Measurements from ENCODE around the gene CPA5. TPM values are rescaled to one million over a fixed set of nuclear protein-coding genes. Genes with fewer than 3 reads are reported as not detected.
A peak's percentile ranks its signal among the peaks of the same experiment; 100 is the strongest.

The CPA5 gene
- total and polyA plus RNA-seq, 8 donors = 0.09 to 0.35 (median 0.20) TPM; not detected in 4

DNA sequence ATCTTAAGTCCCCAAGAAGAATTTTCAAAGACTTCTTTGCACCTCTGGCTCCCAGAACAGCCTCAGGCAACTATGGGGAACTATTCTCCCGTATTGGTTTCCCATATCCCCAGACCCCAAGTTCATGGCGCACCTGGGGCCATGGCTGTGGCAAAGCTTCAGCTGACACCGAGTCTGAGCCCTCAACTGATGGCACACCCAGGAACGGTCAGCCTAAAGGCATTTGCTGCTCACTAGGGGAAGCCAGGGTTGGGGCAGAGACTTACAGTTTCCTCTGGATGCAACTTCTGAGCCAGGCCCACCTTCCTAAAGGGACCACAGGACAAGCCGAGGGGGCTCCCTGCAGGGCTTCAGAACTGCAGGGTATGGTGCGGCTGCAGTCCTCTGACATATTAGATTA, 21.9 kb downstream of the CPA5 start:
- TF ChIP-seq, protein P1, sequence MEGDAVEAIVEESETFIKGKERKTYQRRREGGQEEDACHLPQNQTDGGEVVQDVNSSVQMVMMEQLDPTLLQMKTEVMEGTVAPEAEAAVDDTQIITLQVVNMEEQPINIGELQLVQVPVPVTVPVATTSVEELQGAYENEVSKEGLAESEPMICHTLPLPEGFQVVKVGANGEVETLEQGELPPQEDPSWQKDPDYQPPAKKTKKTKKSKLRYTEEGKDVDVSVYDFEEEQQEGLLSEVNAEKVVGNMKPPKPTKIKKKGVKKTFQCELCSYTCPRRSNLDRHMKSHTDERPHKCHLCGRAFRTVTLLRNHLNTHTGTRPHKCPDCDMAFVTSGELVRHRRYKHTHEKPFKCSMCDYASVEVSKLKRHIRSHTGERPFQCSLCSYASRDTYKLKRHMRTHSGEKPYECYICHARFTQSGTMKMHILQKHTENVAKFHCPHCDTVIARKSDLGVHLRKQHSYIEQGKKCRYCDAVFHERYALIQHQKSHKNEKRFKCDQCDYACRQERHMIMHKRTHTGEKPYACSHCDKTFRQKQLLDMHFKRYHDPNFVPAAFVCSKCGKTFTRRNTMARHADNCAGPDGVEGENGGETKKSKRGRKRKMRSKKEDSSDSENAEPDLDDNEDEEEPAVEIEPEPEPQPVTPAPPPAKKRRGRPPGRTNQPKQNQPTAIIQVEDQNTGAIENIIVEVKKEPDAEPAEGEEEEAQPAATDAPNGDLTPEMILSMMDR (IDR thresholded peaks at IDR 0.05) = no peak
- no peak for FAIRE-seq
- ATAC-seq = no peak
- peak in 1 of 6 donors; percentile 54 for DNase-seq
- Histone ChIP-seq H3K4me3 (no peak overlapping the region), H3K36me3 (no peaks in the 10 kb centered on the region), H3K4me1 (peaks cover 25 to 53% (median 45%) of the 10 kb centered on the region in 3 donors), H3K9me3 (no peaks in the 10 kb centered on the region), H3K27ac (peak overlapping the region in 1 of 4 donors; percentile 65), H3K27me3 (no peaks in the 10 kb centered on the region)
- intact Hi-C loops (cut with DNase I) = loop anchor here in 2 of 3 donors (5.0 to 10.0 kb wide), 2 partner anchors 69 to 72 kb away; partner anchors contain the start of gene CPA4 (in 1 of the 2)
- 89 to 96% methylated on average over 6 of the region's 6 CpGs for WGBS, 2 donors

DNA sequence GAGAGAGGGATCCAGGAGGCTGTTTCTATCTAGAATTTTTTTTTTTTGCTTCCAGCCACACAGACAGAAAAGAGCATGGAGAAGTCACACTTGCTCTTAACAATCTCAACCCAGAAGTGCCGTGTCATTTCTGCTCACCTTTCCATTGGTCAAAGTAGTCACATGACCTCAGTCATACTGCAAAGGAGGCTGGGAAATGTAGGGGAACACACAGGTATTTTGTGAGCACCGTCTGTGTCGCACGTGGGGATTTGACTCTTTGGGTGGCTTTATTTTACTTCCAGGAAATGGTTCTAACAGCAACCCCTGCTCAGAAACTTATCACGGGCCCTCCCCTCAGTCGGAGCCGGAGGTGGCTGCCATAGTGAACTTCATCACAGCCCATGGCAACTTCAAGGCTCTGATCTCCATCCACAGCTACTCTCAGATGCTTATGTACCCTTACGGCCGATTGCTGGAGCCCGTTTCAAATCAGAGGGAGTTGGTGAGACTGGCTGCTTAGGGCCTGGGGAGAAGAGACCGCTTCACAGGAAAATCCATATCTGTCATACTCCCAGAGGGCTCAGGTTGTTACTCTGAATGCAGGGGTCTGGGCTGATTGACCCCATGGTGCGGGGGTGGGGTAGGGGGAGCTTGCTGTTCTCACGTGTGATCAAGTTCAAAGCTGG, 22.6 kb downstream of the CPA5 start:
- Histone ChIP-seq H3K36me3 (no peaks in the 10 kb centered on the region), H3K4me3 (no peak overlapping the region), H3K4me1 (peaks cover 27 to 54% (median 51%) of the 10 kb centered on the region in 3 donors), H3K27me3 (no peaks in the 10 kb centered on the region), H3K27ac (peak overlapping the region in 1 of 4 donors; percentile 65), H3K9me3 (no peaks in the 10 kb centered on the region)
- FAIRE-seq (no peak), ATAC-seq (no peak), DNase-seq (peak in 2 of 6 donors; percentile 9 to 32)
- 90 to 92% methylated on average over 13 of the region's 13 CpGs for WGBS, 2 donors
- TF ChIP-seq, protein P1 (IDR thresholded peaks at IDR 0.05) = no peak
- intact Hi-C loops (cut with DNase I) = loop anchor here in 2 of 3 donors (5.0 to 10.0 kb wide), 2 partner anchors 70 to 72 kb away; partner anchors contain the start of gene CPA4 (in 1 of the 2)

DNA sequence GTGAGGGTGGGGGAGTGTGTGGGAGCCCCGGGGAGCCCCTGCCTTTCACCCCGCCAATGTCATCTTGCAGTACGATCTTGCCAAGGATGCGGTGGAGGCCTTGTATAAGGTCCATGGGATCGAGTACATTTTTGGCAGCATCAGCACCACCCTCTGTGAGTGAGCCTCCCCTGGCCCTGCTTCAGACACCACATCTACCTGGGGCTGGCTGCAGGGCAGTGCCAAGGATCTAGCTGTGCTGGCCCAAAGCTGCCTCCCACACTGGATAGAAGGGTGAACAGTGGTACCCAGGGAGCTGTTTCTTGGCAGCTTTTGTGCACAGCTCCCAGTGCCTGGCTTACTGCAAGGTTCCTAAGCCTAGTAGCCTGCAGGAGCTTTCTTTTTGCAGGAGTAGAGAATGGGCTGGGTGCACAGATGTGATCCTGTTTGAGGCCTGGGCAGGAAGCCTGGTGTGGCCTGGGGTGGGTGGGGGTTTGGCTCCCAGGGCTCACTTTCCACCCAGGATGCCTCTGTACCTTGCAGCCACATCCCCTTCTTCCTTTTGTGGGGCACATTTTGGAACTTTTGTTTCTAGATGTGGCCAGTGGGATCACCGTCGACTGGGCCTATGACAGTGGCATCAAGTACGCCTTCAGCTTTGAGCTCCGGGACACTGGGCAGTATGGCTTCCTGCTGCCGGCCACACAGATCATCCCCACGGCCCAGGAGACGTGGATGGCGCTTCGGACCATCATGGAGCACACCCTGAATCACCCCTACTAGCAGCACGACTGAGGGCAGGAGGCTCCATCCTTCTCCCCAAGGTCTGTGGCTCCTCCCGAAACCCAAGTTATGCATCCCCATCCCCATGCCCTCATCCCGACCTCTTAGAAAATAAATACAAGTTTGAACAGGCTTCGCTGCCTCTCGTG, 23.5 kb downstream of the CPA5 start:
- no peaks in the 10 kb centered on the region for H3K27me3 ChIP-seq
- DNase-seq = peak in 1 of 6 donors; percentile 47
- WGBS, 2 donors = 92 to 97% methylated on average over 19 of the region's 19 CpGs
- H3K4me1 ChIP-seq = peaks cover 36 to 63% (median 60%) of the 10 kb centered on the region in 3 donors
- ATAC-seq = no peak
- H3K9me3 ChIP-seq = no peaks in the 10 kb centered on the region
- TF ChIP-seq, protein P1 (IDR thresholded peaks at IDR 0.05) = no peak
- peak overlapping the region in 1 of 4 donors; percentile 53 for H3K27ac ChIP-seq
- no peak for FAIRE-seq
- no peaks in the 10 kb centered on the region for H3K36me3 ChIP-seq
- H3K4me3 ChIP-seq = no peak overlapping the region
- intact Hi-C loops (cut with DNase I) = loop anchor here in 2 of 3 donors (5.0 to 10.0 kb wide), 2 partner anchors 71 to 73 kb away; partner anchors contain the start of gene CPA4 (in 1 of the 2)

DNA sequence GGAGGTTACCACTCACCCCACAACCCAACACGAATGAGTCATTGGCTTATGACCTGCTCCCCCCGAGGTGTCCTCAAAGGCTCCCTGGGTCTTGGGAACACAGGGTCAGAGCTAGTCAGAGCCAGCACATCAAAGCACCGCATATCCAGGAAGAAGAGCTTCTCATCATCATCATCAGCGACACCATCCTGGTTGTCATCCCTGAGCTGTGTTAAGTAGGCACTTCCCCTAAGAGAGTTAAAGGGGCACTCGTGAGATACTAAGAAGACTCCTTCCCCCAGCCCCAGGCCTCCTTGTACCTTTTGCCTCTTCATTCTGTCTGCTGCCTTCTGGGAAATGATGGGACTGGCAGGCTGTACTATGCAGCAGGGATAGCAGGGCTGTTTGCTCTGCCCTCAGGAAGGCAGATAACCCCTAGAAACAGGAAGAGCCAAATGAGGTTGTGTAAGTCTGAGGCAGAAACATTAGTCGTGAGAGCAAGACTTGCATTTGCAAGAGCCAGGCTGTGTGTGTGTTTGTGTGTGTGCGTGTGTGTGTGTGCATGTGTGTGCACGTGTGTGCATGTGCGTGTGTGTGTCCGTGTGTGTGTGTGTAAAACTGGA, 24.6 kb downstream of the CPA5 start:
- no peak for FAIRE-seq
- peak in 3 of 6 donors; percentile 43 to 45 (median 45) for DNase-seq
- Histone ChIP-seq H3K4me1 (peaks cover 39 to 74% (median 68%) of the 10 kb centered on the region in 3 donors), H3K27me3 (no peaks in the 10 kb centered on the region), H3K9me3 (no peaks in the 10 kb centered on the region), H3K4me3 (no peak overlapping the region), H3K27ac (peak overlapping the region in 2 of 4 donors; percentile 50 to 53), H3K36me3 (no peaks in the 10 kb centered on the region)
- WGBS, 2 donors = 38 to 51% methylated on average over 10 of the region's 10 CpGs
- TF ChIP-seq, protein P1 (IDR thresholded peaks at IDR 0.05) = no peak
- peak in 3 of 4 donors; percentile 24 to 48 (median 44) for ATAC-seq
- intact Hi-C loops (cut with DNase I) = loop anchor here in 2 of 3 donors (5.0 to 10.0 kb wide), 2 partner anchors 72 to 74 kb away; partner anchors contain the start of gene CPA4 (in 1 of the 2)

Measured in pancreas (tissue), 10 donors.